ENCODE data around the gene ABCC9.

DNA sequence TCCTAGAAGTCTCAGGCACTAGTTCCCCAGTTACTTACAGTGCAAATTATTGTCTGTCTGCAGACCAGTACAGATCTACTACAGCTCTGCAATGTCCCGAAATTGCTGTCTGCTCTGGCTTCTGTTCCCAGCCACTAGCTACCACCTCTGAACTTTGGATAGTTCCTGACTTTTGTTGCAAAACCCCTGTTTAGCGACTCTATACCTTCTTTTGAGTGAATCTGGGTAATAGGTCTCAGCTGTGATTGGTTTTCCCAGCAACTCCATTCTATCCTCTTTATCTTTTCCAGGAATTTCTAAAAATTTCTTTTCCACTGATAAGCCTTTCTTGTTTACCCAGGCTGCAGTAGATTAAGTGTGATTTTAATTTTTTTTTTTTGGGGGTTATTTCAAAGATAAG, 183.5 kb downstream of the ABCC9 start:
- TF ChIP-seq, protein P1, sequence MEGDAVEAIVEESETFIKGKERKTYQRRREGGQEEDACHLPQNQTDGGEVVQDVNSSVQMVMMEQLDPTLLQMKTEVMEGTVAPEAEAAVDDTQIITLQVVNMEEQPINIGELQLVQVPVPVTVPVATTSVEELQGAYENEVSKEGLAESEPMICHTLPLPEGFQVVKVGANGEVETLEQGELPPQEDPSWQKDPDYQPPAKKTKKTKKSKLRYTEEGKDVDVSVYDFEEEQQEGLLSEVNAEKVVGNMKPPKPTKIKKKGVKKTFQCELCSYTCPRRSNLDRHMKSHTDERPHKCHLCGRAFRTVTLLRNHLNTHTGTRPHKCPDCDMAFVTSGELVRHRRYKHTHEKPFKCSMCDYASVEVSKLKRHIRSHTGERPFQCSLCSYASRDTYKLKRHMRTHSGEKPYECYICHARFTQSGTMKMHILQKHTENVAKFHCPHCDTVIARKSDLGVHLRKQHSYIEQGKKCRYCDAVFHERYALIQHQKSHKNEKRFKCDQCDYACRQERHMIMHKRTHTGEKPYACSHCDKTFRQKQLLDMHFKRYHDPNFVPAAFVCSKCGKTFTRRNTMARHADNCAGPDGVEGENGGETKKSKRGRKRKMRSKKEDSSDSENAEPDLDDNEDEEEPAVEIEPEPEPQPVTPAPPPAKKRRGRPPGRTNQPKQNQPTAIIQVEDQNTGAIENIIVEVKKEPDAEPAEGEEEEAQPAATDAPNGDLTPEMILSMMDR (IDR thresholded peaks at IDR 0.05): no peak
- TF ChIP-seq POLR2AphosphoS5 (IDR thresholded peaks at IDR 0.05; ENCODE audit: insufficient read depth in 1 of 2, low read depth in 1 of 2): no peak
